ENCODE results near the gene MRPL53. TPM values are rescaled to one million over a fixed set of nuclear protein-coding genes. Genes with fewer than 3 reads are reported as not detected.
A peak's percentile ranks its signal among the peaks of the same experiment; 100 is the strongest.

Gene MRPL53
- total RNA-seq, 1 donor from 2014 or later, result 37.7 TPM

DNA sequence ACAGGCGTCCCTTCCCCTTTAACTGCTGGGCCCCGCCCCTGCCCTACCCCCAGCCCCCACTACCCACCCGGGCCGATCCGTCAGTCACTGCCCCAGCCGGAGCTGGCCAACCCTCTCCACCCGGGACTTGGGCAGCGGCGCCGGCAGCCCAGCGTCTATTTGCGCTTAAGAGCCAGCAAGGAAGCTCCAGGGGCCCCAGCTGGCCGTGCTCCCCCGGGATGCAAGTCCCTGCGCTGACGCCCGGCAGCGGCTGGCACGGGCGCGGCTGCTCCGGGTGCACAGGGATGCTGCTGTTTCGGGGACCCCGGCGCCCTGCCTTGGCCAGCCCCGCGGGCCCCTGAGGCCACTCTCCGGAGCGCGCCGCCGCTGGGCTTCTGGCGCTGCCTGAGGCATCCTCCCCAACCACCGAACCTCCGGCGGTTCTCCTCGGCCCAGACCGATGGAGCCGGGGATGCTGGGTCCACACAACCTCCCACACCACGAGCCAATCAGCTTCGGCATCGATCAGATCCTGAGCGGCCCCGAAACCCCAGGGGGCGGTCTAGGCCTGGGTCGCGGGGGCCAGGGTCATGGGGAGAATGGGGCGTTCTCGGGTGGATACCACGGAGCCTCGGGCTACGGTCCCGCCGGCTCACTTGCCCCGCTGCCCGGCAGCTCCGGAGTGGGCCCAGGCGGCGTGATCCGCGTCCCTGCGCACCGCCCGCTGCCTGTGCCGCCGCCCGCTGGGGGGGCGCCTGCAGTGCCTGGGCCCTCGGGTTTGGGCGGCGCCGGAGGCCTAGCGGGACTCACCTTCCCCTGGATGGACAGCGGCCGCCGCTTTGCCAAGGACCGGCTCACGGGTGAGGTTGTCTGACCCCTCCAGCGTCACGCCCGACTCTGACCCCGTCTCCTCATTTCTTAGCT is 42.1 kb upstream of the MRPL53 start, which contains the start of gene TLX2:
TSS of gene TLX2 (plus strand) at position 83 of the 903 bp plus-strand sequence. CDS start at position 440, 357 bp downstream.
- Histone ChIP-seq H3K27ac (no peak within 1 kb of the TSS), H3K9me3 (no peaks in the 10 kb centered on the region), H3K36me3 (no peaks in the 10 kb centered on the region), H3K4me1 (peaks cover 16 to 18% of the 10 kb centered on the region in 2 donors), H3K4me3 (peak within 1 kb of the TSS in 1 of 2 donors; percentile 58), H3K27me3 (peaks cover 39% of the 10 kb centered on the region)
- TF ChIP-seq, protein P1, sequence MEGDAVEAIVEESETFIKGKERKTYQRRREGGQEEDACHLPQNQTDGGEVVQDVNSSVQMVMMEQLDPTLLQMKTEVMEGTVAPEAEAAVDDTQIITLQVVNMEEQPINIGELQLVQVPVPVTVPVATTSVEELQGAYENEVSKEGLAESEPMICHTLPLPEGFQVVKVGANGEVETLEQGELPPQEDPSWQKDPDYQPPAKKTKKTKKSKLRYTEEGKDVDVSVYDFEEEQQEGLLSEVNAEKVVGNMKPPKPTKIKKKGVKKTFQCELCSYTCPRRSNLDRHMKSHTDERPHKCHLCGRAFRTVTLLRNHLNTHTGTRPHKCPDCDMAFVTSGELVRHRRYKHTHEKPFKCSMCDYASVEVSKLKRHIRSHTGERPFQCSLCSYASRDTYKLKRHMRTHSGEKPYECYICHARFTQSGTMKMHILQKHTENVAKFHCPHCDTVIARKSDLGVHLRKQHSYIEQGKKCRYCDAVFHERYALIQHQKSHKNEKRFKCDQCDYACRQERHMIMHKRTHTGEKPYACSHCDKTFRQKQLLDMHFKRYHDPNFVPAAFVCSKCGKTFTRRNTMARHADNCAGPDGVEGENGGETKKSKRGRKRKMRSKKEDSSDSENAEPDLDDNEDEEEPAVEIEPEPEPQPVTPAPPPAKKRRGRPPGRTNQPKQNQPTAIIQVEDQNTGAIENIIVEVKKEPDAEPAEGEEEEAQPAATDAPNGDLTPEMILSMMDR (IDR thresholded peaks at IDR 0.05), result no peak
- no peak for DNase-seq (ENCODE audit: low spot score in 2 of 2)
- intact Hi-C loops (cut with DNase I), result no loop called here

DNA sequence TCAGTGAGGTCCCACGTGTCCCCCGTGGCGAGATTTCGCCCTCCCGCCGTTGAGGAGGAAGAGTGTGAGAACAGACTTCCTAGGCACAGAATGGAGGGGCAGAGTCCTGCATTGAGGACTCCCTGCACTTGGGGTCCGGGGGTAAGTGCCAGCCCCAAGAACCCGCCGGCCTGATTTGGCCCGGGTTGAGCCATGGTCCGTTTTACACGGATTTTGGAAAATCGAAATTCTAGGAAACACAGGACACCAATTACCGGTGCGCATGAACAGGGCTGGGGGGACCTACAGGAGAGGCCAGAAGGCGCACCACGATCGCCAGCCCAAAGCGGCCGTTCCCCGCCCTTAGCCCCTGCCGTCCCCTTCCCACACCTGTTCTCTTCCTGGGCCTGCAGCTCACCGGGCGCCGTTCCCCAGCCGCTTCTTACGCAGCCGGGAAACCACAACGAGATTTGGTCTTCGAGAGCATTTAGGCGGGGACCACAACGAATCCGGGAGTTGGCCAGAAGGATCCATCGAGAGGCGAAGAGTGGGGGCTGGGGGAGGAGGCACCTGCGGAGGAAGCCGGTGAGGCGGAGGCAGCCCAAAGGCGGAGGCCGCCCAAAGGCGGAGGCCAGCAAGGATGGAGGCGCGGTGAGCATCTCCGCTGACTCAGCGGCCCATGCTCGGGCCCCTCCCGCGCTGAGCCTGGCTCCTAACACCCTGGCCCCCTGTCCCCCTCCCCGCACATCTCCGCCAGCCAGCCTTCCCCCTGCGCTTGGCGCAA is 41.3 kb upstream of the MRPL53 start:
- intact Hi-C loops (cut with DNase I), result no loop called here
- Histone ChIP-seq H3K4me1 (peaks cover 16 to 18% of the 10 kb centered on the region in 2 donors), H3K36me3 (no peaks in the 10 kb centered on the region), H3K27ac (no peak overlapping the region), H3K9me3 (no peaks in the 10 kb centered on the region), H3K4me3 (peak overlapping the region in 1 of 2 donors; percentile 58), H3K27me3 (peaks cover 39% of the 10 kb centered on the region)
- TF ChIP-seq, protein P1 (IDR thresholded peaks at IDR 0.05), result no peak
- no peak for DNase-seq (ENCODE audit: low spot score in 2 of 2)

DNA sequence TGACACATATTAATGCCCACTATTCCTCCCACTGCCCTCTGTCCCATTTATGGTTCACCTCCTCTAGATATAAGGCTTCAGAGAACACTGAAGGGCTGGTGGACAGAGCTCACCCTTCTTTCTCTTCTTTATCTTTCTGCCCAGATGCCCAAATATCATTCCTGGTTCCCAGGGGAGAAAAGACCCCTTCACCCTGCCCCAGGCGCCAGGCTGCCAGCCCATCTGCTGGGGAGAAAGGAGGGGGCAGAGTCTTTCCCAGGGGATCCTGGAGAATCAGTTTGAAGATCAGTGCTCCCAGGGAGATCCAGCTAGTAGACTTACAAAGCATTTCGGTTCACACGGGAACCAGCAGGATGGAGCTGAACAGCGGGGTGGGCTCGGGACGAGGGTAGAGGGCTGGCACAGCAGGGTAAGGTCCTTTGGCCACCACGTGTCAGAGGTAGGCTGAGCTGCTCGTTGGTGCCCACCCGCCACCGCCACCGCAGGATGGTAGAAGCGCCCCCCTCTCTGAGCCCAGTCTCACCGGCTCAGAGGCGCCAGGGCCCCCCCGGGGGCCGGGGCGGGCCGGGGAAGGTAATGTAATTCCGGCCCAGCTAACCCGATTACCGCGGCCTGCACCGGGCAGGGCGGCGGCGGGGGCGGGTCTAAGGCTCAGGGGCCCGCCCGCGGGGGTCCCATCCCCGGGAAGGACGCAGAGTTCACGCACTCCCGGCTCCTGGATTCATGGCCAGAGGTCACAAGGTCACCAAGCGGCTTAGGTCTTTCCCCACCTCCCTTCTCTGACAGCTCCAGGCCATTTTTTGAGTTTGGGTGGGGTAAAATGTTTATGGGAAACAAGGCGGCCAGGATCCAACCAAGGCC is 40.5 kb upstream of the MRPL53 start:
- Histone ChIP-seq H3K27ac (no peak overlapping the region), H3K4me3 (no peak overlapping the region), H3K4me1 (peaks cover 18 to 19% of the 10 kb centered on the region in 2 donors), H3K9me3 (no peaks in the 10 kb centered on the region), H3K36me3 (no peaks in the 10 kb centered on the region), H3K27me3 (peaks cover 39% of the 10 kb centered on the region)
- DNase-seq (ENCODE audit: low spot score in 2 of 2), result no peak
- intact Hi-C loops (cut with DNase I), result no loop called here
- TF ChIP-seq, protein P1 (IDR thresholded peaks at IDR 0.05), result no peak

DNA sequence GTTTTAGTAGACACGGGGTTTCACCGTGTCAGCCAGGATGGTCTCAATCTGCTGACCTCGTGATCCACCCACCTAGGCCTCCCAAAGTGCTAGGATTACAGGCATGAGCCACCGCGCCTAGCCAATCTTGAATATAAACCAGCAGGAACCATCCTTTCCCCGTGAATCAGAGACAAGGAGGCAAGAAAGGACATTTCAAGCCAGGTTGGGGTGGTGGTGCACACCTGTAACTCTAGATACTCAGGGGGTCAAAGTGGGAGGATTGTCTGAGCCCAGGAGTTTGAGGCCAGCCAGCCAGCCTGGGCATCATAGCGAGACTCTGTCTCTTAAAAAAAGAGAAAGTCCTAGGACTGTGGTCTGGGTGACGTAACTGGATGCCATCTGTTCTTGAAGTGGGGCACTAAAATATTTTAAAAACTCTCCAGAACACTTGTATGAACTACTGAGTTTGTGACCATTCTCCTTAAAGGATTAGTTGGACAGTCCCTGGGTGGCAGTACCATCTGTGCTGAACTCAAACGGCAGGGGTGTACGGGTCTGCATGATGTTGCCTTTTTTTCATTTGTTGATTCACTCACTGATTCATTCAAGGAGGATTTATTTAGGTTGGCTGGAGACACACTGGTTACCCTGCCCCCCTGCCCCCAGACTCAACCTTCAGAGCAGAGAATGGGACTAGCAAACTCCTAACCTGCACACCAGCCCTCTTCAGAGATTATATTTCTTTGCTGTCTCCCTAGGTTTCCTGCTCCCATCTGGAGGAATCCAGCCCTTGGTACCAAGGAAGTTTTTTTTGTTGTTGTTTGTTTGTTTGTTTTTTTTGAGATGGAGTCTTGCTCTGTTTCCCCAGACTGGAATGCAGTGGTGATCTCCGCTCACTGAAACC is 38.9 kb upstream of the MRPL53 start:
- Histone ChIP-seq H3K9me3 (no peaks in the 10 kb centered on the region), H3K27ac (no peak overlapping the region), H3K4me1 (peaks cover 18 to 27% of the 10 kb centered on the region in 2 donors), H3K27me3 (peaks cover 36% of the 10 kb centered on the region), H3K4me3 (no peak overlapping the region), H3K36me3 (no peaks in the 10 kb centered on the region)
- intact Hi-C loops (cut with DNase I), result no loop called here
- TF ChIP-seq, protein P1 (IDR thresholded peaks at IDR 0.05), result no peak
- DNase-seq (ENCODE audit: low spot score in 2 of 2), result no peak

Data from ascending aorta (tissue), 2 donors.